Stimulated activated CD4-positive, alpha-beta T cell treated with anti-CD3 and anti-CD28 coated beads, Interleukin-1b, Interleukin-23, amount 100 ng/mL, for 48 hours (primary cell): ENCODE data around the gene KTN1.
A peak's percentile ranks its signal among the peaks of the same experiment; 100 is the strongest.

Experiments used
- DNase-seq: peaks from one replicate; pipeline ENCODE4 v3.0.0-alpha.2; 2020

KTN1 gene

DNA sequence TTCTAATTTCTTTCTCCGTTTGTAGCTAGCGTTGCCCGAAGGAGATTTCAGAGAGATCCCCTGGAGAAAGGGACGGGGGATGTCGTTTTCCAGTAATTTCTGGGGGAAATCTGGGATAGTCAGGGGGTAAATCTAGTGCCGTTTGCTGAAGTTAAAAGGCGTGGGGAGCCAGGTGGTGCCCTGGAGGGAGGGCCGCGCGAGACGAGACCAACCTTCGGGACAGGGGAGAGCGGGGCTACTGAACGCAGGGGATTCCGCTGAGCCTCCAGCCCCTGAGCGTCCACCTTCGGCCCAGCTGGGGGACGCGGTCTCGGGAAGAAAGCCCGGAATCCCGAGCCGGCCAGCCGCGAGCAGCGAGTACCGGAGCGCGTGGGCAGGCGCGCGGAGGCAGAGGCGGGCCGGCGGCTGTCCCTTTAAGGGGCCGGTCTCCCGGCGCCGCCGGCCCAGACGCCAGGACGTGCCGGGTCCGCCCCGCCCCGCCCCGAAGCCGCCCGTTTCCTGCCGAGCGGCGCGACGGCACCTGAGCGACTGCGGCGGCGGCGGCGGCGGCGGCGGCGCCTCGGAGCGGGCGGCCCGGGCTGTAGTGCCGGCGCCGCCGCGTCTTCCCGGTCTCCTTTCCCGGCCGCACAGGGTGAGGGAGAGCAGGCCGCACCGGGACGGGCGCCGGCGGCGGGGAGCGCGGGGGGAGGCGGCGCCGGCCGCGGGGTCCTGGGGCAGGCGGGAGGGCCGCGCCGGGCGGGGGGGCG, at the start of gene KTN1:
TSS of gene KTN1 (plus strand) at position 484 of the 746 bp plus-strand sequence. CDS start 31,842 bp downstream, outside the sequence.
- peak; percentile 81 for DNase-seq

DNA sequence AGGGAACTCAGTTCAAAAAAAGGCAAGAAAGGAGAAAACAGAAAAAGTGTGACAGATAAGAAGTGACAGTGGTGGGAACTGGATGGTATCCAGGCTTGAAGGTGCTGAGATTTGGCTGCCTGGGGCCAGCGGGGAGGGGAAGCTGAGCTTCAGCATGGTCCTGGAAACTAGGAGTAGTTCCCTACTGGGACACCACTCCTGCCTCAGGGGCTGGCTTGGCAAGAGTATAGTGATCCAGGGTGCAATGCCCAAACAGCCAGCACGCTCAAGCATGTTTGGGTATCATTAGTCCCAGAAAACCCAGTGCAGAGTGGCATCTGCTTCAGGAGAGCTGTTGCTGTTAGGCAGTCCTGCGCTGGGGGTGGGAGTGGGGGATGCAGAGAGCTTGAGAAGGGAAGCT, 49.5 kb upstream of the KTN1 start:
- no peak for DNase-seq

DNA sequence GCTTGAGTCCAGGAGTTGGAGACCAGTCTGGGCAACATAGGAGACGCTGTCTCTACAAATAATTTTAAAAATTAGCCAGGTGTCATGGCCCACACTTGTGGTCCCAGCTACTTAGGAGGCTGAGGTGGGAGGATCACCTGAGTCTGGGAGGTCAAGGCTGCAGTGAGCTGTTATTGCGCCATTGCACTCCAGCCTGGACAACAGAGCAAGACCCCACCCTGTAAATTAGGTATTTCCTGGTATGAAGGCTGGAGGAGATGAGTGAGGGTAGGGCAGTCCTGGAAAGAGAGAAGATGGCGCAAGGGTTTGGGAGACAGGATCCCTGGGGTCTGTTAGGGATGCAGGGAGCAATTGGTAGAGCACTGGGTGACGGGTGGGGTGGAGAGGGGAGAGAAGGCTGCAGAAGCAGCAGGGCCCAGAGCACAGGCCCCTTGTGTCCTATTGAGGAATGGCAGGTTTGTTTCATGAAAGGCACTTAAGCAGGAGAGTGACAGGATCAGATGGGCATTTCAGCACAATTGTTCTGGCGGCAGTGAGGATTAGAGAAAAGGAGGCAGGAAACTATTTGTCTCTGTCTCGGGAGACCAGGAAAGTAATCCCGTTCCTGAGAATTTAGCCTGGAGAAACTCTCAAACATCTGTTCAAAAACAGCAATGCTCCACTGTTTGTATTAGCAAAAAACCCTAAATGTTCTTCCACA, 47.2 kb upstream of the KTN1 start:
- DNase-seq = no peak

- no peak for DNase-seq
These were observed 46.0 kb upstream of the KTN1 start for GRCh38 chr14:55533960-55534359.

GRCh38 chr14:55535516-55536203, 44.3 kb upstream of the KTN1 start:
- no peak for DNase-seq

- no peak for DNase-seq
These were observed 43.8 kb upstream of the KTN1 start for GRCh38 chr14:55536204-55536708.

GRCh38 chr14:55537782-55538181, 42.2 kb upstream of the KTN1 start:
- no peak for DNase-seq

DNA sequence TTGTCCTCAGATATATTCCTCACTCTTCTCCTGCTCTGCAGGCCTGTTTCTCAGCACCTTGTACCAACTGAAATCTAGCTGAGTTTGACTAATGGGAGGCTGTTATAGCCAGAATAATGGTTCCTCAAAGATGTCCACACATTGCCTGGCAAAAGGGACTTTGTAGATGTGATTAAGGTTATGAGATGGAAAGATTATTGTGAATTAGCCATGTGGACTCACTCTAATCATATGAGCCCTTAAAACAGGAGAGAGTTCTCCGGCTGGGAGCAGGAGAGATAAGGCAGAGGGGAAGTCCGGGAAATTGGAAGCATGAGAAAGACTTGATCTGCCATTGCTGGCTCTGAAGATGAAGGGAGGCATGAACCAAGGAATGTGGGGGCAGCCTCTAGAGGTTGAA, 40.0 kb upstream of the KTN1 start:
- DNase-seq = no peak

DNA sequence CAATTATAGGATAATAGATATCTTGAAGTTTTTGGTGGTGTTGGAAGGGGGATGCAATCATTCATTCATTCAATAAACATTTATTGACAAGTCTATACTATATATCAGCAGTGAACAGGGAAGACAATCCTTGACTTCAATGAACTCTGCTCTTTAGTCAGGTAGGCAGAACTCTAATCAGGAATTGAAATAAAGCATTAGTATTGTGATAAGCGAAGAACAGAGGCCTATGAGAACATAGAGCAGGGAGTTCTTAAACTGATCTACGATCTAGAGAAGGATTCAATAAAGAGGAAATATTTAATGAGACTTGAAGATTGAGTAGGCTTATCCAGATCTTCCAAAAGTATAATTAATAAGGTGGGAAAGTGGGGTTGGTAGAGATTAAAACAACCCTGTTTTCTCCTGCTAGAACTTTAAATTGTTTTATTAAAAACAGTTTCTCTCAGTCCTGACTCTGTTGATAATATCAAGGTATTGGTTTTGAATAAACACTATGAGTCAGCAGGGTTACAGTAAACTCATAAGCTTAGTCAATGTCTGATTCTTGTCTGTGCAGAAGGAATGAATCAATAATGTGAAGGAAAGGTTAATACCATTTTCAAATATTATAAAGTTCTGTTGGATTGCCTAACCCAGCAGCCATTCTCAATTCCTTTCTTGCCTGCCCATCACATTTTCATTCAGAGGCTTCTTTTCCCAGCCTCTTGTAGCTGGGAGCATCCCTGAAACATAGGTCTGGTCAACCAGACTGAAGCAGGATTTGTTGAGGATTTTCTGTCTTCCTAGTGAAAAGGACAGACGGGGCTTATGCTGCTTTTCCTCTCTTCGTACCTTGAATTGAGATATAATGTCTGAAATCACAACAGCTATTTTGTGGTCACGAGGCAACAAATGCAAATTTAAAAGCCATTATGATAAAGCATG, 38.9 kb upstream of the KTN1 start:
- DNase-seq = no peak

DNA sequence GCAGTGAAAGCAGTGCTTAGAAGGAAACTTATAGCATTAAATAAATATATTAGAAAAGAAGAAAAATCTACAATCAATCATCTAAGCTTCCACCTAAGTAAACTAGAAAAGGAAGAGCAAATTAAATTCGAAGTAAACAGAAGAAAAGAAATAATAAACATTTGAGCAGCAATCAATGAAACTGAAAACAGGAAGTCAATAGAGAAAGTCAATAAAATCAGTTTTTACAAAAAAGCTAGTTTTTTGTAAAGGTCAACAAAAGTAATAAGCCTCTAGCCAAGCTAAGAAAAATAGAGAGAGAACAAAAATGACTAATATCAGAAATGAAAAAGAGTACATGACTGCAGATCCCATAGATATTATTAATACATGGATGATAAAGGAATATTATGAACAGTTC, 34.2 kb upstream of the KTN1 start:
- DNase-seq = no peak

GRCh38 chr14:55546212-55546874, 33.7 kb upstream of the KTN1 start:
- no peak for DNase-seq

- no peak for DNase-seq
These were observed 32.2 kb upstream of the KTN1 start for GRCh38 chr14:55547650-55548315.

GRCh38 chr14:55553791-55554190, 26.2 kb upstream of the KTN1 start:
- DNase-seq = no peak

GRCh38 chr14:55556929-55557623, 22.9 kb upstream of the KTN1 start:
- no peak for DNase-seq

DNA sequence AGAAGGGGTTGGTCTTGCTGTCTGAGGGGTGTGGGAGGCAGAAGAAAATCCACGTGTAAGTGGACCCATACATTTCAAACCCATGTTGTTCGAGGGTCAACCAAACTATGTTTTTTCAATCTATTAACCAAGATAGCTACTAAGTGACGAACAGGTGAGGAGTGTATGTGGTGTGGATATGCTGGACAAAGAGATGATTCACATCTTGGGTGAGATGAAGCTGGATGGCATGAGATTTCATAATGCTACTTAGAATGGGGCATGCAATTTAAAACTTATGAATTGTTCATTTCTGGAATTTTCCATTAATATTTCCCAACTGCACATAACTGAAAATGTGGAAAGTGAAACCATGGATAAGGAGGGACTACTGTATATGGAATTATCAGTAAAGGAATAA, 17.9 kb upstream of the KTN1 start:
- no peak for DNase-seq

DNA sequence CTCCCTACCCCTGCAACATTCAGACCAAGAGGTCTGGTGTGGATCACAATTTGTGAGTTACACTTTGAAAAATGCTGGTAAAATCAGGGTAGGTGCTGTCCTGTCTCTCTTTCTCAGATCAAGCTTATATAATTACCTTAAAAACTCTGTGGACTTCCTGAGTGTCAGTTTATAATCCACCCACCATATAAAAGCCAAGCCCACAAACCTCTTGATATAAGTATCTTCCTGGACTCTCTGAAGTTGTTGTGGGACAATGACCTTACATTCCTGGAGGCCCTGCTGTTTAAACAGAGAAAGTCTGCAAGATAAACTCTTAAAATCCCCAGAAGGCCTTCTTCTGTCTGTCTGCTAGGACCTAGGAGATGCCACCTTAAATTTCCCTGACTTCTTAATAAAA, 11.4 kb upstream of the KTN1 start:
- DNase-seq = no peak

- DNase-seq = no peak
These were observed 8.7 kb upstream of the KTN1 start for GRCh38 chr14:55571125-55571889.

DNA sequence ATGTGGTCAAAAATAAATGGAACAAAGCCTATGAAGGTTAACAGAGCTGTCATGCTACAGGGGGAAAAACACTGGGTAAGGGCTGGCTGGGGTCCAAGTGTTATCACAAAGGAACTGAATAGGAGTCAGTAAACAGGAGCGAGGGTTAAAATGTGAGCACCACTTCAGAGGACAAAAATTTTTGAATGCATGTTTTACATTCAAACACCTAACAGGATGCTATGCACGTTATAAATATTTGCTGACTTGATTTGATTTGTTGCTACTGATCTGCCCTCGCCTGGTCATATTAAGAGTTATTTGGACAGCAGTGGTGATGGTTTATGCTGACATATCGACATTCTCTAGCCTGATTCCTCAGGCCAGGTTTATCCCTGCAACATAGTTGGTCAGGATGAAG, 7.4 kb upstream of the KTN1 start:
- no peak for DNase-seq

DNA sequence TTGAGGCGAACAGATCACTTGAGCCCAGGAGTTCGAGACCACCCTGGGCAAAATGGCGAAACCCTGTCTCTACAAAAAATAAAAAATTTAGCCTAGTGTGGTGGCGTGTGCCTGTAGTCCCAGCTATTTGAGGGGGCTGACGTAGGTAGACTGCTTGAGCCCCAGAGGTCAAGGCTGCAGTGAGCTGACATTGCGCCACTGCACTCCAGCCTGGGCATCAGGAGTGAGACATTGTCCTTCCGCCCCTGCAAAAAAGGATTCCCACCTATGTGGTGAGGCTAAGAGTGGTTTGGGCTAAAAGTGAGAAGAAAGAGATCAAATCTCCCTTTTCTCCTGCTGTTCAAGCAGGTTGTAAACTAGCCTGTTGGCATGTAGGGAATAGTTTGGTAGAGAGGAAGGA, 5.0 kb upstream of the KTN1 start:
- DNase-seq = no peak

DNA sequence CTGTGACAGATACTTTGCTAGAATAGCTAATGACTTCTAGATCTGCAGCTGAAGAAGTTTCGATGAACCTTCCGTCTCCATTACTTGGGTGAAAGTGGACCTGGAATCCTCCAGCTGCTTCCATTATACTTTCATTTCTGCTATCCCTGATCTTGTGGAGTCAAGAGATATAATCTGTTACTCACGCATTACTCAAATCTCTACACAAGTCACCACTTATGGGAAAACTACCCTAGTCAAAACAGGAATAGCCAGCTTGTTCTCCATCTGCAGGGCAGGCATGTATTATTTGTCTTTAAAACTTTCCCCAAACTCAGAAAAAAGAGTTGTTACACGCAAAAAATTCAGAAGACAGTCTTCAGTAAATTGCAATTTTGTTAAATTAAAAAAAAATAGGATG, 2.8 kb upstream of the KTN1 start:
- no peak for DNase-seq
